GM10266 (cell line): ENCODE measurements around the gene AASS.
A peak's percentile ranks its signal among the peaks of the same experiment; 100 is the strongest.

Source experiments
- DNase-seq: peaks from one replicate; pipeline ENCODE4 v3.0.0; 2012; ENCODE audit errors: extremely low spot score
- CTCF ChIP-seq: IDR thresholded peaks from 2 replicates; pipeline ENCODE4 v1.5.1; 2012; ENCODE audit warnings: mild to moderate bottlenecking, low read depth; ENCODE audit not compliant: control insufficient read depth, insufficient read depth; ENCODE audit errors: missing control alignments

The AASS gene

DNA sequence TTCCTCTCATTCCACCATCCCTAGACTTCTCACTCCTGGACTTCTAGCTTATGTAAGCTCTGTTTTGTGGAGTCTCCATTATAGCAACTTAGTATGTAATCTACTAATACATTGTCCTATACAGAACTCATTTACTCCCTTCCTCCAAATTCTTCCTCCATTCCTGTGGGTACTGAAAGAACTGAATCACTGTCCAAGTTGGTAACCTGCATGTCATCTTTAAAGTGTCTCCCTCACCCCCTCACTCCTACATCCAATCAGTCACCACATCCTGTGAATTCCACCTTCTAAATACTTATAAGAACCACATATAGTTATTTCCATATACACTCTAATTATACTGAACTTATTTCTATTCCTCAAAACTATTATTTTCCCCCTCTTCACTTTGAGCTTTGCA, 20.3 kb downstream of the AASS start:
- no peak for TF ChIP-seq CTCF
- DNase-seq, result no peak

DNA sequence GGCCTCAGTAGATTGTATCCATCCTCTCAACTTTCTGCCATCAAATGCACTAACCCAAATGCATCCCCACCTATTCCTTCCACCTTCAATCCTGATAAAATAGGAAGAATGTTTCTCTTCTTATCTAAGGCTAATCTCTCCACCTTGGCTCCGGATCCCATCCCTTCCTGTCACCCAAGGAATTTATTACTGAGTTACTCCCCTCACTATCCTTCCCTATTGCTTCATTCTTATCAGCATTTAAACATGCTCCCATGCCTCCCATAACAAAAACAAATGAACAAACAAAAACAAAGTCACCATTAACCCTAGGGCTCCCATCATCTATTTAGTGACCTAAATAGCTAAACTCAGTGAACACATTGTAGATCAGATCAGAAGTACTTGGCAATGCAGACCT, 25.3 kb downstream of the AASS start:
- DNase-seq, result no peak
- TF ChIP-seq CTCF, result no peak

DNA sequence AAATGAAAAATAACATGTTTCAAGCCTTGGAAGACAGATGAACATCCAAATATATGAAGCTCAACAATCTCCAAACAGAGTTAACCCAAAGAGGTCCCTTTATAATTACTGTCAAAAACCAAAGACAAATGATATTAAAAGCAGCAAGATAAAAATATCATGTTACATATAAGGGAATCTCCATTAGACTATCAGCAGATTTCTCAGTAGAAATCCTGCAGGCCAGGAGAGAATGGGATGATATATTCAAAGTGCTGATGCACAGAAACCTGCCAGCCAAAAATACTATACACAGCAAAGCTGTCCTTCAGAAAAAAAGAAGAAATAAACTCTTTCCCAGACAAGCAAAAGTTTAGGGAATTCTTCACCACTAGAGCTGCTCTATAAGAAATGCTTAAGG, 41.0 kb downstream of the AASS start:
- TF ChIP-seq CTCF, result no peak

GRCh38 chr7:122100021-122100420, 44.0 kb downstream of the AASS start:
- TF ChIP-seq CTCF, result no peak

More for the DNA sequence above, 41.0 kb downstream of the AASS start:
- DNase-seq, result no peak

DNA sequence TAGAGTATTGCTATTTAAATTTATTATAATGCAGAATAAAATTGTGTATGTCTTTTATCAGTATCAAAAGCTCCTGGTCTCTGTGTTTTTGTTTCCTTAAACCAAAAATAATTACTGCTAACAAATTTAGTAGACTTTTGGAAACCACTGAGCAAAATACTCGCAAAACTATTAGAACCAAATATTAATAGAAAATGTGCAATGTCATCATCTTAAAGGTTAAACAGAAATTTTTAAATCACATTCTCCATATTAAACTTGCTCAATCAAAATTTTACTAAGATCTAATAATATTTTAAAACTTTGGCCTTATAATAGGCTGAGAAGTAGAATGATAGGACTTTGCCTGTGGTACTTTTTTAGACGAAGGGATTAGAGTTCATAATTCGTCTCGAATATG, 48.4 kb downstream of the AASS start:
- TF ChIP-seq CTCF, result no peak
- no peak for DNase-seq

More at GRCh38 chr7:122100021-122100420, 44.0 kb downstream of the AASS start:
- DNase-seq, result no peak

GRCh38 chr7:122094549-122094948, 49.5 kb downstream of the AASS start:
- no peak for TF ChIP-seq CTCF
- no peak for DNase-seq

- peak; percentile 79 for TF ChIP-seq CTCF
- DNase-seq, result peak; percentile 49
Measured at GRCh38 chr7:122092964-122093797, 50.9 kb downstream of the AASS start.
